Measurements from ENCODE around the gene GRHL3. TPM values are rescaled to one million over a fixed set of nuclear protein-coding genes. Genes with fewer than 3 reads are reported as not detected.

Gene GRHL3
- total RNA-seq, 4 donors from 2014 or later, result not detected

DNA sequence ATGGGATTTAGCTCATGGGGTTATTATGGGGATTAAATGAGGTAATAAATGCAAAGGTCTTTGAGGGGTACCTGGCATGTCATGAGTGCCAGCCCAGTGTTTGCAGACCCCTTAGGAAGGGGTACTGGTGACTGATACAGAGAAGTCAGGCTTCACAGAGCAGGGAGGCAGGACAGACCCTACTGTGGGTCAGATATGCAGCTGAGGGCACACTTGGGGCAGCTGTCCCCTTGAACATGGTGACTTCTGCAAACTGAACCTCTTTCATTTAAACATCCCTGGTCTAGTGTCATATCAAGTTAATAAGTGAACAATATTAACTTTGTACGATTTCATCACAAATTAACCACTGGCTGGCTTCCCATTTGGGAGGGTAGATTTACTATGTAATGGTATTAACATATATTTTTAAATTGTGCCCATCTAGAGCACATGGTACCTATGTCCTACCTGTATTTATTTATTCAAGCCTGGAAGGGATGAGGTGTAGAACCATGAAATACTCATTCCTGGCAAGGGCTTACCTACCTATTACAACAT, 68.5 kb downstream of the GRHL3 start:
- TF ChIP-seq CTCF (IDR thresholded peaks at IDR 0.05; ENCODE audit: low read depth), result no peak

GRCh38 chr1:24388331-24388885, 69.3 kb downstream of the GRHL3 start:
- no peak for TF ChIP-seq CTCF (IDR thresholded peaks at IDR 0.05; ENCODE audit: low read depth)

- no peak for TF ChIP-seq CTCF (IDR thresholded peaks at IDR 0.05; ENCODE audit: low read depth)
Observed at GRCh38 chr1:24389231-24389678, 70.1 kb downstream of the GRHL3 start.

DNA sequence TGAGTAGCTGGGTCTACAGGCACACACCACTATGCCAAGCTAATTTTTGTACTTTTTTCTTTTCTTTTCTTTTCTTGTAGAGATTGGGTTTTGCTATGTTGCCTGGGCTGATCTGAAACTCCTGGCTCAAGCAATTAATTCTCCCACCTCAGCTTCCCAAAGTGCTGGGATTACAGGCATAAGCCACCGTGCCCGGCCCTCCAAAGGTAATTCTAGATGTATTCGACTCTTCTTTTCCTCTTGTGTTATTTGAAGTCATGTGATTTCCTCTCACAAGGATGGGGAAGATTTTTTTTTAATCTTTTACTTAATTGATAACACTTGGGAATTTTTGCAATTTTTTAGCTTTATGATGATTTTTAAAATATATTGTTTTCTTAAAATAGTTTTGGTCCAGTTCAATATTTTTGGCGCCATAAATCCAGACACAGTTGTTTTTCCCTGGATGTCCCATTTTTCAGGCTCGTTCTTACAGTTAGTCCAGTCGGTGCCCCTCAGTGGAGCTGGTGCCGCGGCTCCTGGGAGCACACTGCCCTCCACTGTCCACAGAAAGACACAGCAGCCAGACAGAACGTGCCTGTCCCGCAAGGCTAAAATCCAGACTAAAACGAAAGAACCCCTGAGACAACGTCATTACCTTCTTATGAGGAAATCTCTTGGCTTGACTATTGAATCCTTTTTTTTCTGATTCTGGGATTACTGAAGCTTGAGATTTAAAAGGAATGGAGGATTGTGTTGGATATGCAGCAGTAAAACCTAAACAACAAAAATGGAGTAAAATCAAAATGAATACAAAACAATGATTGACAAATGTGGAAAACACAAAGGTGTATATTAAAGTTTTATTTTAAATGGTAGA, 72.0 kb downstream of the GRHL3 start:
- TF ChIP-seq CTCF (IDR thresholded peaks at IDR 0.05; ENCODE audit: low read depth), result no peak

DNA sequence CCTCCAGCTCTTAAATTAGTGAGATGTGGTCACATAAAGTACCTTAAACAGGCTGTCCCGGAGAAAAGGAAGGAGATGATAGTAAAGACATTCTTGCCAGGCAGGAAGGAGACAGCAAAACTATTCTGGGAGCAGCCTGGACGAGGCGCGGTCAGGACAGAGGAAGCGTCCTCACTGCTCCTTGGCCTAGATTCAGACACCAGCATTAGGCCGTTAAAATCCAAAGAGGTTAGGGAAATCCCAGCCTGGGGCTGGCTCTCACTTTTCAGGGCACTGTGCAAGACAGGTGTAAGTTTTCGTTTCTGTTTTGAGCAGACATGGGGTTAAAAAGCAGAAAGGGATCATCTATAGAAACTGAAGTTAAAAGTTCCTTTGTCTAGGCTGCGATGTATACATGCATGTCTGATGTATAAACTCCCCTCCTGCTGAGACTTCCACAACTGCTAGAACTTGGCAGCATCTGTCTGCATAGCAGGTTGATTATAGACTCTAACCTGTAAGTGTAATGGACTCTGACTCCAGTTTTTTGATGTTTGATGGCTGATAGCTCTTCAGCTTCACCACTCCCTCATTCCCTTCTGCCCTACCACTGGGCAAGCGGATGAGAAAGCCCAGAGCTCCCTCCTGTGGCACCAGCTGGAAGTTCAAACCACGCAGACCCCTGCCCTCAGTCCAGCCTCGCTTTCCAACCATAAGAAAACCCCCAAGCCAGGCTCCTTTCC, 72.9 kb downstream of the GRHL3 start:
- no peak for TF ChIP-seq CTCF (IDR thresholded peaks at IDR 0.05; ENCODE audit: low read depth)

DNA sequence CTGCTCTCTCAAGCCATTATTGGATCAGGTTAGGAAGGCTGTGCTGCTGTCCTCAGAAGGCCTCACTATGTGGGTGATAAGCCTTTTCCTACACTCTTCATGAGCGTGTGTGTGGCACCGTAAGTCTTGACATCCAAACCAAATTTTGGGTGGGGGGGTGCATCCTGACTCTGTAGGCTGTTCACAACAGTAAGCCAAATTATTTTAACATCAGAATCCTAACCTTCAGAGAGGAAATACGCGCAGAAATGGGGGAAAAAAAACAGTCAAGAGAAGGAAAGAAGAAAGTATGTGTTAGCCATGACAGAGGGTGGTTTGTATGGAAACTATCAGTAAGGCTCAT, 73.4 kb downstream of the GRHL3 start:
- no peak for TF ChIP-seq CTCF (IDR thresholded peaks at IDR 0.05; ENCODE audit: low read depth)

Data from subcutaneous adipose tissue (tissue), 4 donors.